ENCODE measurements around the gene ZNF407.

GRCh38 chr18:74661691-74662090, 64.0 kb downstream of the ZNF407 start:
- TF ChIP-seq, protein P1, sequence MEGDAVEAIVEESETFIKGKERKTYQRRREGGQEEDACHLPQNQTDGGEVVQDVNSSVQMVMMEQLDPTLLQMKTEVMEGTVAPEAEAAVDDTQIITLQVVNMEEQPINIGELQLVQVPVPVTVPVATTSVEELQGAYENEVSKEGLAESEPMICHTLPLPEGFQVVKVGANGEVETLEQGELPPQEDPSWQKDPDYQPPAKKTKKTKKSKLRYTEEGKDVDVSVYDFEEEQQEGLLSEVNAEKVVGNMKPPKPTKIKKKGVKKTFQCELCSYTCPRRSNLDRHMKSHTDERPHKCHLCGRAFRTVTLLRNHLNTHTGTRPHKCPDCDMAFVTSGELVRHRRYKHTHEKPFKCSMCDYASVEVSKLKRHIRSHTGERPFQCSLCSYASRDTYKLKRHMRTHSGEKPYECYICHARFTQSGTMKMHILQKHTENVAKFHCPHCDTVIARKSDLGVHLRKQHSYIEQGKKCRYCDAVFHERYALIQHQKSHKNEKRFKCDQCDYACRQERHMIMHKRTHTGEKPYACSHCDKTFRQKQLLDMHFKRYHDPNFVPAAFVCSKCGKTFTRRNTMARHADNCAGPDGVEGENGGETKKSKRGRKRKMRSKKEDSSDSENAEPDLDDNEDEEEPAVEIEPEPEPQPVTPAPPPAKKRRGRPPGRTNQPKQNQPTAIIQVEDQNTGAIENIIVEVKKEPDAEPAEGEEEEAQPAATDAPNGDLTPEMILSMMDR (tag by site-specific recombination; IDR thresholded peaks at IDR 0.05) = no peak
- TF ChIP-seq ZNF174 (tag by site-specific recombination; IDR thresholded peaks at IDR 0.05) = no peak
- TF ChIP-seq ZNF292 (tag by site-specific recombination; IDR thresholded peaks at IDR 0.05; ENCODE audit: borderline replicate concordance, low read depth) = no peak
- TF ChIP-seq, protein P2, sequence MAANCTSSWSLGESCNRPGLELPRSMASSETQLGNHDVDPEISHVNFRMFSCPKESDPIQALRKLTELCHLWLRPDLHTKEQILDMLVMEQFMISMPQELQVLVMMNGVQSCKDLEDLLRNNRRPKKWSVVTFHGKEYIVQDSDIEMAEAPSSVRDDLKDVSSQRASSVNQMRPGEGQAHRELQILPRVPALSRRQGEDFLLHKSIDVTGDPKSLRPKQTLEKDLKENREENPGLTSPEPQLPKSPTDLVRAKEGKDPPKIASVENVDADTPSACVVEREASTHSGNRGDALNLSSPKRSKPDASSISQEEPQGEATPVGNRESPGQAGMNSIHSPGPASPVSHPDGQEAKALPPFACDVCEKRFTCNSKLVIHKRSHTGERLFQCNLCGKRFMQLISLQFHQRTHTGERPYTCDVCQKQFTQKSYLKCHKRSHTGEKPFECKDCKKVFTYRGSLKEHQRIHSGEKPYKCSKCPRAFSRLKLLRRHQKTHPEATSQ (tag by site-specific recombination; IDR thresholded peaks at IDR 0.05) = no peak
- no peak for TF ChIP-seq YY2 (tag by site-specific recombination; IDR thresholded peaks at IDR 0.05)
- TF ChIP-seq RBAK (tag by site-specific recombination; IDR thresholded peaks at IDR 0.05) = no peak
- no peak for TF ChIP-seq ZNF223 (tag by site-specific recombination; IDR thresholded peaks at IDR 0.05)
- no peak for TF ChIP-seq ZNF416 (tag by site-specific recombination; IDR thresholded peaks at IDR 0.05)
- no peak for TF ChIP-seq ELK4 (IDR thresholded peaks at IDR 0.05; ENCODE audit: borderline replicate concordance, low read depth, low read length)
- TF ChIP-seq ZFP37 (tag by site-specific recombination; IDR thresholded peaks at IDR 0.05) = no peak
- no peak for TF ChIP-seq ZNF664 (tag by site-specific recombination; IDR thresholded peaks at IDR 0.05)
- TF ChIP-seq ZNF175 (tag by site-specific recombination; IDR thresholded peaks at IDR 0.05) = no peak
- no peak for TF ChIP-seq PRDM10 (tag by site-specific recombination; IDR thresholded peaks at IDR 0.05)

Measured in HEK293 (cell line).